ENCODE measurements around the gene AMZ2. TPM values are rescaled to one million over a fixed set of nuclear protein-coding genes. Genes with fewer than 3 reads are reported as not detected.
A peak's percentile ranks its signal among the peaks of the same experiment; 100 is the strongest.

AMZ2 gene
- polyA plus RNA-seq, 1 of the 3 experiments (the other 2 are of a cell fraction), result 95.9 TPM

DNA sequence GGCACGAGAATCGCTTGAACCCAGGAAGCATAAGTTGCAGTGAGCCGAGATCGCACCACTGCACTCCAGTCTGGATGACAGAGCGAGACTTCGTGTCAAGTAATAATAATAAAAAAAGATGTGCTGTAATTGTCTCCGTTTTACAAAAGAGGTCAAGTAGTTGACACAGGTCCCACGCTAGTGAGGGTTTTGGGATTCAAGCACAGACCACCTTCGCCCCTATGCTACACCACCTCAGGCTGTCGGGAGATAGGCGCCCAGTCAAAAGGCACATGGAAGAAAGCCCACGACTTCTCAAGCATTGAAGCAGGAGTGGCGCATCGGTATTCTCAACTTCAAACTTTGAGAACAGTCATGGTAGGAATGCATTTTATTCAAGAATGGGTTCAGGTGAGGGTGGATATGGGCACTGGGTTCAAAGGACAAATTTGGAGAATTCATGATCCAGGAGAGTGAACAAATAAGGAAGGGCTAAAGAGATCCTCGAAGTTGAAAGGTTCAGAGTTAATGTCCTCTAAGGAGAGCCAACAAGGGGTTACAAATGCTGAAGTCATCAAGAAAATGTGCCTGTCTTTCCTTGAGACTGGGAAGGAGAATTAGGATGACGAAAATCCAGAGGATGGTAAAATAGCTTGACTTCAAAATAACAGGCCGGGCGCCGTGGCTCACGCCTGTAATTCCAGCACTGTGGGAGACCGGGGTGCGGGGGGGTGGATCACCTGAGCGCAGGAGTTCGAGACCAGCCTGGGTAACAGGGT lies 1.4 kb upstream of the AMZ2 start:
- Histone ChIP-seq H3K79me2 (ENCODE audit: insufficient read depth) (peaks cover 22% of the 10 kb centered on the region), H3K36me3 (replicated peaks in 1 of 2; ENCODE audit: control insufficient read depth in 1 of 2, insufficient read depth in 2 of 2, low read length in 1 of 2) (peaks cover 11% of the 10 kb centered on the region in 2 experiments), H4K20me1 (ENCODE audit: insufficient read depth) (no peaks in the 10 kb centered on the region), H3K4me2 (peak overlapping the region; percentile 86), H3K4me1 (ENCODE audit: control insufficient read depth in 1 of 2, insufficient read depth in 2 of 2, low read depth in 1 of 2, low read length in 1 of 2) (peaks cover 6 to 8% of the 10 kb centered on the region in 2 experiments; a peak in 2 of 4 replicates), H3K9ac (no peak overlapping the region), H3K9me2 (no peaks in the 10 kb centered on the region), H3K27ac (ENCODE audit: low read depth in 2 of 2, low read length in 1 of 2) (no peak overlapping the region), H3F3A (replicated peaks; ENCODE audit: insufficient read depth) (peaks cover 12% of the 10 kb centered on the region), H2AFZ (ENCODE audit: low read depth) (peak overlapping the region; percentile 89; the same call in 1 of the 2 replicates), H3K9me3 (no peaks in the 10 kb centered on the region), H3K27me3 (ENCODE audit: insufficient read depth) (no peaks in the 10 kb centered on the region), H3K4me3 (ENCODE audit: low read depth in 2 of 2, low read length in 1 of 2) (peak overlapping the region; percentile 76 to 79; a peak in 2 of 4 replicates)
- 94% methylated on average over 24 of the region's 24 CpGs for WGBS (ENCODE audit: low lambda C conversion rate)
- CTCF ChIA-PET, result interaction anchor here (1.1 to 3.2 kb wide), 6 partner anchors 41 to 226 kb away, joined by 4 to 18 read pairs (median 6); no protein-coding TSS in a partner anchor
- POLR2A ChIA-PET, result interaction anchor here (1.2 to 2.8 kb wide), 4 partner anchors 41 to 210 kb away, joined by 3 to 12 read pairs (median 5); no protein-coding TSS in a partner anchor
- TF ChIP-seq ELF1 (IDR thresholded peaks at IDR 0.05) (no peak), GATA2 (CRISPR knock-in tag; IDR thresholded peaks at IDR 0.05) (no peak), RFX5 (IDR thresholded peaks at IDR 0.05; ENCODE audit: low read length) (no peak), FOXM1 (IDR thresholded peaks at IDR 0.05; ENCODE audit: low read depth) (no peak), TAF1 (IDR thresholded peaks at IDR 0.05; ENCODE audit: borderline replicate concordance, low read depth, low read length) (no peak)
- TF ChIP-seq, protein P1, sequence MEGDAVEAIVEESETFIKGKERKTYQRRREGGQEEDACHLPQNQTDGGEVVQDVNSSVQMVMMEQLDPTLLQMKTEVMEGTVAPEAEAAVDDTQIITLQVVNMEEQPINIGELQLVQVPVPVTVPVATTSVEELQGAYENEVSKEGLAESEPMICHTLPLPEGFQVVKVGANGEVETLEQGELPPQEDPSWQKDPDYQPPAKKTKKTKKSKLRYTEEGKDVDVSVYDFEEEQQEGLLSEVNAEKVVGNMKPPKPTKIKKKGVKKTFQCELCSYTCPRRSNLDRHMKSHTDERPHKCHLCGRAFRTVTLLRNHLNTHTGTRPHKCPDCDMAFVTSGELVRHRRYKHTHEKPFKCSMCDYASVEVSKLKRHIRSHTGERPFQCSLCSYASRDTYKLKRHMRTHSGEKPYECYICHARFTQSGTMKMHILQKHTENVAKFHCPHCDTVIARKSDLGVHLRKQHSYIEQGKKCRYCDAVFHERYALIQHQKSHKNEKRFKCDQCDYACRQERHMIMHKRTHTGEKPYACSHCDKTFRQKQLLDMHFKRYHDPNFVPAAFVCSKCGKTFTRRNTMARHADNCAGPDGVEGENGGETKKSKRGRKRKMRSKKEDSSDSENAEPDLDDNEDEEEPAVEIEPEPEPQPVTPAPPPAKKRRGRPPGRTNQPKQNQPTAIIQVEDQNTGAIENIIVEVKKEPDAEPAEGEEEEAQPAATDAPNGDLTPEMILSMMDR (IDR thresholded peaks at IDR 0.05), result no peak
- DNase-seq, result no peak

DNA sequence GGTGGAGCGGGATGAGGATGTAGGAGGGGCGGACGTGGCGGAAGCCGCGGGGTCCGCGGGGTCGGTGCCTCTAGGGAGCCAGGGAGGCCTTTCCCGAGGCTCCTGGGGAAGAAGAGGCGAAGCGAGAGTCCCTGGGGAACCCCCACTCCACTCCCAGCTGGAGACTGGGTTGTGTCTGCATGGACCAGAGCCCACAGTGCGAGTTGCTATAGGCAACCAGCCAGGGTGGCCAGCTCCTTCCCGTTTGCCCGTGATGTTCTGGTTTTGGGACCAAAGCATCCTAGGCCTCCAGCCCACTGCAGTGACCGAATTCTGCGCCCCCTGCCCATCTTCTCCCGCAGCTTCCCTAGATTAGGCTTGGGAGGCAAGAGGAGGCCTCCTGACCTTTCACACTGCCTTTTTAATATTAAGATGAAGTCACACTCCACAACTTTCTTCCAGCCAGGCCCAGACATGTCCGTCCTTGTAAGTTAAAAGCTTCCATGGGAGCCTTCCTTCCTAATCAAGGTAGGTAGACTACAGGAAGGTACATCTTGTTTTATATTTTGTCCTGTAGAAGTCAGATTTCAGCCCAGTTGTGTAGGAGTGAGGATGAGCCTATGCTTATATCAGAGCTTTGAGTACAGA lies 469 bp downstream of the AMZ2 start:
- Histone ChIP-seq H3K4me3 (ENCODE audit: low read depth in 2 of 2, low read length in 1 of 2) (peak overlapping the region; percentile 76 to 79), H3F3A (replicated peaks; ENCODE audit: insufficient read depth) (peaks cover 12% of the 10 kb centered on the region), H4K20me1 (ENCODE audit: insufficient read depth) (no peaks in the 10 kb centered on the region), H3K27ac (ENCODE audit: low read depth in 2 of 2, low read length in 1 of 2) (peak overlapping the region; percentile 79 to 89), H2AFZ (ENCODE audit: low read depth) (peak overlapping the region; percentile 94), H3K79me2 (ENCODE audit: insufficient read depth) (peaks cover 25% of the 10 kb centered on the region), H3K36me3 (replicated peaks in 1 of 2; ENCODE audit: control insufficient read depth in 1 of 2, insufficient read depth in 2 of 2, low read length in 1 of 2) (peaks cover 29% of the 10 kb centered on the region in 2 experiments), H3K4me1 (ENCODE audit: control insufficient read depth in 1 of 2, insufficient read depth in 2 of 2, low read depth in 1 of 2, low read length in 1 of 2) (peaks cover 6 to 8% of the 10 kb centered on the region in 2 experiments; a peak in 2 of 4 replicates), H3K27me3 (ENCODE audit: insufficient read depth) (no peaks in the 10 kb centered on the region), H3K9me2 (no peaks in the 10 kb centered on the region), H3K9me3 (no peaks in the 10 kb centered on the region), H3K9ac (peak overlapping the region; percentile 74), H3K4me2 (peak overlapping the region; percentile 86)
- ChIA-PET POLR2A (interaction anchor here (0.5 to 2.8 kb wide), 8 partner anchors 23 to 294 kb away, joined by 3 to 12 read pairs (median 4); partner anchors contain the start of gene WIPI1), CTCF (interaction anchor here (0.7 to 3.5 kb wide), 14 partner anchors 10 to 220 kb away, joined by 3 to 19 read pairs (median 6); no protein-coding TSS in a partner anchor)
- TF ChIP-seq EP300 (IDR thresholded peaks at IDR 0.05; ENCODE audit: borderline replicate concordance in 1 of 2, low read depth in 1 of 2, low read length in 1 of 2) (no peak), GATA2 (CRISPR knock-in tag; IDR thresholded peaks at IDR 0.05) (no peak), RFX5 (IDR thresholded peaks at IDR 0.05; ENCODE audit: low read length) (no peak), FOSL2 (IDR thresholded peaks at IDR 0.05; ENCODE audit: borderline replicate concordance, low read depth) (no peak)
- TF ChIP-seq, protein P1 (IDR thresholded peaks at IDR 0.05), result no peak
- TF ChIP-seq, protein P2, sequence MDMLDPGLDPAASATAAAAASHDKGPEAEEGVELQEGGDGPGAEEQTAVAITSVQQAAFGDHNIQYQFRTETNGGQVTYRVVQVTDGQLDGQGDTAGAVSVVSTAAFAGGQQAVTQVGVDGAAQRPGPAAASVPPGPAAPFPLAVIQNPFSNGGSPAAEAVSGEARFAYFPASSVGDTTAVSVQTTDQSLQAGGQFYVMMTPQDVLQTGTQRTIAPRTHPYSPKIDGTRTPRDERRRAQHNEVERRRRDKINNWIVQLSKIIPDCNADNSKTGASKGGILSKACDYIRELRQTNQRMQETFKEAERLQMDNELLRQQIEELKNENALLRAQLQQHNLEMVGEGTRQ (IDR thresholded peaks at IDR 0.05; ENCODE audit: borderline replicate concordance, low read depth, low read length), result no peak
- TF ChIP-seq, protein P3, sequence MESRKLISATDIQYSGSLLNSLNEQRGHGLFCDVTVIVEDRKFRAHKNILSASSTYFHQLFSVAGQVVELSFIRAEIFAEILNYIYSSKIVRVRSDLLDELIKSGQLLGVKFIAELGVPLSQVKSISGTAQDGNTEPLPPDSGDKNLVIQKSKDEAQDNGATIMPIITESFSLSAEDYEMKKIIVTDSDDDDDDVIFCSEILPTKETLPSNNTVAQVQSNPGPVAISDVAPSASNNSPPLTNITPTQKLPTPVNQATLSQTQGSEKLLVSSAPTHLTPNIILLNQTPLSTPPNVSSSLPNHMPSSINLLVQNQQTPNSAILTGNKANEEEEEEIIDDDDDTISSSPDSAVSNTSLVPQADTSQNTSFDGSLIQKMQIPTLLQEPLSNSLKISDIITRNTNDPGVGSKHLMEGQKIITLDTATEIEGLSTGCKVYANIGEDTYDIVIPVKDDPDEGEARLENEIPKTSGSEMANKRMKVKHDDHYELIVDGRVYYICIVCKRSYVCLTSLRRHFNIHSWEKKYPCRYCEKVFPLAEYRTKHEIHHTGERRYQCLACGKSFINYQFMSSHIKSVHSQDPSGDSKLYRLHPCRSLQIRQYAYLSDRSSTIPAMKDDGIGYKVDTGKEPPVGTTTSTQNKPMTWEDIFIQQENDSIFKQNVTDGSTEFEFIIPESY (IDR thresholded peaks at IDR 0.05; ENCODE audit: borderline replicate concordance, low read depth), result no peak
- TF ChIP-seq, protein P4, sequence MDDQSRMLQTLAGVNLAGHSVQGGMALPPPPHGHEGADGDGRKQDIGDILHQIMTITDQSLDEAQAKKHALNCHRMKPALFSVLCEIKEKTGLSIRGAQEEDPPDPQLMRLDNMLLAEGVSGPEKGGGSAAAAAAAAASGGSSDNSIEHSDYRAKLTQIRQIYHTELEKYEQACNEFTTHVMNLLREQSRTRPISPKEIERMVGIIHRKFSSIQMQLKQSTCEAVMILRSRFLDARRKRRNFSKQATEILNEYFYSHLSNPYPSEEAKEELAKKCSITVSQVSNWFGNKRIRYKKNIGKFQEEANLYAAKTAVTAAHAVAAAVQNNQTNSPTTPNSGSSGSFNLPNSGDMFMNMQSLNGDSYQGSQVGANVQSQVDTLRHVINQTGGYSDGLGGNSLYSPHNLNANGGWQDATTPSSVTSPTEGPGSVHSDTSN (IDR thresholded peaks at IDR 0.05), result no peak; the same call in 1 of the 2 replicates
- WGBS (ENCODE audit: low lambda C conversion rate), result 8% methylated on average over 18 of the region's 19 CpGs
- no peak for DNase-seq

All from SK-N-SH (cell line).